HepG2 (cell line): ENCODE data around the gene FAHD1. TPM values are rescaled to one million over a fixed set of nuclear protein-coding genes. Genes with fewer than 3 reads are reported as not detected.

Experiments used
- ATF2 ChIP-seq: sonication (generic); formaldehyde crosslinking; IDR thresholded peaks from 2 replicates; pipeline ENCODE4 v1.4.0; 2020; ENCODE audit warnings: missing genetic modification reagents
- E2F2 ChIP-seq: sonication (generic); formaldehyde crosslinking; IDR thresholded peaks from 2 replicates; pipeline ENCODE4 v1.4.0; 2020; ENCODE audit warnings: missing genetic modification reagents, borderline replicate concordance
- E2F5 ChIP-seq: sonication (generic); formaldehyde crosslinking; conservative IDR thresholded peaks from 2 replicates; pipeline ENCODE4 v1.4.0; 2020; ENCODE audit warnings: missing genetic modification reagents
- GPBP1L1 ChIP-seq: sonication (generic); formaldehyde crosslinking; IDR thresholded peaks from 2 replicates; pipeline ENCODE4 v1.5.0; 2020; ENCODE audit warnings: mild to moderate bottlenecking, missing genetic modification reagents
- IKZF4 ChIP-seq: sonication (generic); formaldehyde crosslinking; IDR thresholded peaks from 2 replicates; pipeline ENCODE4 v1.5.1; 2020; ENCODE audit warnings: borderline replicate concordance, mild to moderate bottlenecking, low read depth, missing genetic modification reagents; ENCODE audit errors: not compliant biosample characterization
- MXD1 ChIP-seq: sonication (generic); formaldehyde crosslinking; IDR thresholded peaks from 2 replicates; pipeline ENCODE4 v1.4.0; 2020; ENCODE audit warnings: mild to moderate bottlenecking, missing genetic modification reagents
- PAX8 ChIP-seq: sonication (generic); formaldehyde crosslinking; IDR thresholded peaks from 2 replicates; pipeline ENCODE4 v1.8.0; 2022; ENCODE audit warnings: mild to moderate bottlenecking, missing genetic modification reagents, borderline replicate concordance
- PBX2 ChIP-seq: IDR thresholded peaks from 2 replicates; pipeline ENCODE4 v1.6.1; 2016; ENCODE audit warnings: control low read depth
- RFXANK ChIP-seq: IDR thresholded peaks from 2 replicates; pipeline ENCODE4 v1.6.1; 2016
- SOX5 ChIP-seq: IDR thresholded peaks from 2 replicates; pipeline ENCODE4 v1.6.1; 2016; ENCODE audit warnings: borderline replicate concordance
- TCF12 ChIP-seq, 2 experiments: fragments of 450-650 bp in 1 of 2; sonication (generic) in 1 of 2; formaldehyde crosslinking in 1 of 2; IDR thresholded peaks; 2 replicates each; pipeline versions ENCODE4 v1.6.1 to v1.8.0; 2017 to 2022; ENCODE audit warnings: antibody characterized with exemption in 1 of 2, mild to moderate bottlenecking in 1 of 2, missing genetic modification reagents in 1 of 2, moderate library complexity in 1 of 2
- ZFAT ChIP-seq: sonication (generic); formaldehyde crosslinking; conservative IDR thresholded peaks from 2 replicates; pipeline ENCODE4 v1.8.1; 2023; ENCODE audit warnings: missing genetic modification reagents, inconsistent platforms
- ZFP82 ChIP-seq: sonication (generic); formaldehyde crosslinking; IDR thresholded peaks from 2 replicates; pipeline ENCODE4 v1.5.1; 2020; ENCODE audit warnings: mild to moderate bottlenecking, missing genetic modification reagents, borderline replicate concordance
- ZFP91 ChIP-seq: sonication (generic); formaldehyde crosslinking; IDR thresholded peaks from 2 replicates; pipeline ENCODE4 v1.9.0; 2022; ENCODE audit warnings: missing genetic modification reagents, mild to moderate bottlenecking, borderline replicate concordance
- ZNF296 ChIP-seq: sonication (generic); formaldehyde crosslinking; conservative IDR thresholded peaks from 2 replicates; pipeline ENCODE4 v1.5.0; 2020; ENCODE audit warnings: mild to moderate bottlenecking, missing genetic modification reagents
- ZNF3 ChIP-seq: IDR thresholded peaks from 2 replicates; pipeline ENCODE4 v1.7.0; 2017; ENCODE audit warnings: inconsistent platforms
- ZNF563 ChIP-seq: sonication (generic); formaldehyde crosslinking; IDR thresholded peaks from 2 replicates; pipeline ENCODE4 v1.8.0; 2022; ENCODE audit warnings: mild to moderate bottlenecking, moderate library complexity, missing genetic modification reagents
- ZNF747 ChIP-seq: sonication (generic); formaldehyde crosslinking; IDR thresholded peaks from 2 replicates; pipeline ENCODE4 v1.8.1; 2023; ENCODE audit warnings: missing genetic modification reagents, mild to moderate bottlenecking, borderline replicate concordance
- polyA plus RNA-seq, 8 experiments: library from polyadenylated mRNA; depleted of rRNA in 3 of 8; stranded (reverse) in 7 of 8; unstranded in 1 of 8; fragments of >200 nt; fragmentation: Illumina TruSeq in 4 of 8; extraction: Trizol in 4 of 8; gene quantifications; 2 replicates each; pipeline versions ENCODE4 v1.2.1 to v1.2.3, GENCODE V29; 2011 to 2016; ENCODE audit warnings: low read depth in 4 of 8, missing spikeins in 1 of 8, mixed read lengths in 1 of 8; ENCODE audit not compliant: insufficient read depth in 1 of 8
- total RNA-seq, 5 experiments: library from RNA; depleted of rRNA; stranded (reverse); fragments of >200 nt; fragmentation: Illumina TruSeq; extraction: Trizol; gene quantifications; 2 replicates each; pipeline ENCODE4 v1.2.3, GENCODE V29; 2016; ENCODE audit warnings: low read depth in 1 of 5

FAHD1 gene
- total and polyA plus RNA-seq, 2 of the 13 experiments (the other 11 are each of a cell fraction or from before 2014, with no cell fraction given) = 39.0 to 45.3 TPM

- no peak for TF ChIP-seq RFXANK
- no peak for TF ChIP-seq MXD1 (CRISPR knock-in tag)
- TF ChIP-seq E2F2 (CRISPR knock-in tag) = no peak
- peak; percentile 41 for TF ChIP-seq IKZF4 (CRISPR knock-in tag)
- no peak for TF ChIP-seq E2F5 (CRISPR knock-in tag)
- TF ChIP-seq TCF12 (IDR thresholded peaks at IDR 0.05) = no peak
- no peak for TF ChIP-seq TCF12 (CRISPR knock-in tag; IDR thresholded peaks at IDR 0.05)
- TF ChIP-seq ZNF296 (CRISPR knock-in tag) = no peak
- TF ChIP-seq PBX2 = no peak
- no peak for TF ChIP-seq ZFP82 (CRISPR knock-in tag)
- no peak for TF ChIP-seq GPBP1L1 (CRISPR knock-in tag)
- TF ChIP-seq ATF2 = peak; percentile 29; the same call in 1 of the 2 replicates
- 0 out of 2 replicates have a peak, but pooled peaks have one; percentile 41 for TF ChIP-seq ZNF747
- no peak for TF ChIP-seq ZFAT (CRISPR knock-in tag)
- peak; percentile 72; the same call in 1 of the 2 replicates for TF ChIP-seq SOX5
- TF ChIP-seq PAX8 = no peak
- no peak for TF ChIP-seq ZNF563 (CRISPR knock-in tag)
- no peak for TF ChIP-seq ZFP91 (CRISPR knock-in tag)
- 0 out of 2 replicates have a peak, but pooled peaks have one; percentile 23 for TF ChIP-seq ZNF3 (CRISPR knock-in tag)
These were observed 1.8 kb downstream of the FAHD1 start (continued) for GRCh38 chr16:1828645-1829410.
